ENCODE data around the gene GALNT2.

GALNT2 gene

DNA sequence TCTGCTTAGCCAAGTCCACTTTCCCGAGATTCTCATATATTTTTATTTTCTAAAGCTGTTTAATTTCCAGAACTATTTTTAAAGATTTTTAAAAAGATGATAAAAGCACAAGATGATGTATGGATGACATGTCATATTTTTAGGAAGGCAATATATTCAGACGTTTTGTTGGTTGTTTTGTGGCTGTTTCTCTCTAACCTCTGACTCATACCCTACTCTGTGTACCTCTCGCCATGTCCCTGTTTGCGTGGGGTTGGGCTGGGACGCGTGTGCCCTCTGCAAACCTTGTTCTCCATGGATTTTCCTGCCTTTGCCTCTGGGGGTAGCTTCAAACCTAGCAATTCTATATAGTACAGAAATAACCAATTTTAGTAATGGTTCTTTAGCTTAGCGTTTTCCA is 132.0 kb downstream of the GALNT2 start:
- in situ Hi-C loops (cut with HindIII; ENCODE audit: low sequenced_read_pairs), result no loop called here

DNA sequence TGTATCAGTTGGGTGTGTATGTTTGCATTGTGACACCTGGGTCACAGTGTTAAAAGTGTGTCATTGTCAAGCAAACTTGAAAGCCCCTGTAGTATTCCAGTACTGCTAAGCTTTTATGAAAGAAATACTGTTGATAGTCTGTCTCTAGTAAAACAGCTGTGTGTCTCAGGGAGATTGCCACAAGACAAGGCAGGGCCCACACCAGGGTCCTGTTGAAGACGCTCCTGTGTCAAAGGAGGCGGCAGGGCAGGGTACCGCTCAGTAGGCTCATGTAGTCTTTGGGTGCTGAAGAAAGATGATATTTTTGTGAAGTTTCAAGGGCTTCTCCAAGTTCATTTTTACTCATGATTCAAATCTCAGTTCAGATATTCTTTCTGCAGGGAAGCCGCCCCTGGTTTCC is 132.5 kb downstream of the GALNT2 start:
- in situ Hi-C loops (cut with HindIII; ENCODE audit: low sequenced_read_pairs), result no loop called here

DNA sequence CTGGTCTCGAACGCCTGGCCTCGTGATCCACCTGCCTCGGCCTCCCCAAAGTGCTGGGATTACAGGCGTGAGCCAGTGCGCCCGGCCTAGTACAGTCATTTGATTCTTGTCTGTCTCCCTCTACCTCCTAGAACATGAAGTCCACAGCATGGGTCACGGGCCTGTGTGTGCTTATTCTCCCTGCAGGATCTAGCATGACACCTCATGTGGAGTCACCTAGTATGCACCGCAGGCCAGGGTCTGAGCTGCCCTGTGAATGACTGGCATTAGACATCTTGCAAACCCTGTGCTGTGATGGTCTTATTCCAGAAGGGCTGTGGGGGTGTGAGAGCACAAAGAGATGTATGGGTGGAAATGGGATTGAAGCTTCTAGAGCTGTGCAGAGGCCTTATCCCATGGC is 133.2 kb downstream of the GALNT2 start:
- in situ Hi-C loops (cut with HindIII; ENCODE audit: low sequenced_read_pairs), result no loop called here

DNA sequence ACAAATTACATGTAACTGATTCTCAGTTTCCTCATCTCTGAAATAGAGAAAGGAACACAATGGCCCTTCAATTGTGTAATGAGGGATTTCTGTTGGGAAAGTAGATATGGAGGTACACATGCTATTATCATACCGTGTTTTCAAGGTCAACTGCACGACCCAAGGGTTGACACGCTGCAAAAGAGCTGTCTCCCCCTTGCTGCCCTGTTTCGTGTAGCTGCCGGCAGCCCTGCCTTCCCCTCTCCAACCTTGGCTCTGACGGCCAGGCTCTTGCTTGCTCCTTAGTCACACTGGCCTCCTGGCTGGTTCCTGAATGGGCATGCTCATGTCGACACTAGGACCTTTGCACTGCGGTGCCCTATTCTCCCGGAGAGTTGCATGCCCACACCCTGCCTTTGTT is 134.4 kb downstream of the GALNT2 start:
- in situ Hi-C loops (cut with HindIII; ENCODE audit: low sequenced_read_pairs), result no loop called here

DNA sequence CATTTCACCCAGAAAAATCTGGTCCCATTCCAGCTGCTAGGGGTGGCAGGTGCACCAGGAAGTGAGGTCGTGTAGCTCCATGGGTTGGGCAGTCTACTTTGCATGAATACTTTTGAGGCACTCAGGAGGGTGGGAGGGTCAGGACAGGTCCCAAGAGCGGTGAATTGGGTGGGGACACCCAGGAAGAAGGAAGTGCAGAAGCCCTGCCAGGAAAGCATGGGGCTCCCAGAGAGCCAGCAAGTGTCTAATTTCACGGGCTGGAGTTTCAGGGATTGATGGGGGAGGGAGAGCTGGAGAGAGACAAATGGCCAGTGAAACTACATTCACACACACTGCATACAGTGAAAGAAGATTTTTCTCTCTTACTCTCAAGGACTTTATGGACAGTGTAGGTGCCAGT is 137.8 kb downstream of the GALNT2 start:
- in situ Hi-C loops (cut with HindIII; ENCODE audit: low sequenced_read_pairs), result no loop called here

DNA sequence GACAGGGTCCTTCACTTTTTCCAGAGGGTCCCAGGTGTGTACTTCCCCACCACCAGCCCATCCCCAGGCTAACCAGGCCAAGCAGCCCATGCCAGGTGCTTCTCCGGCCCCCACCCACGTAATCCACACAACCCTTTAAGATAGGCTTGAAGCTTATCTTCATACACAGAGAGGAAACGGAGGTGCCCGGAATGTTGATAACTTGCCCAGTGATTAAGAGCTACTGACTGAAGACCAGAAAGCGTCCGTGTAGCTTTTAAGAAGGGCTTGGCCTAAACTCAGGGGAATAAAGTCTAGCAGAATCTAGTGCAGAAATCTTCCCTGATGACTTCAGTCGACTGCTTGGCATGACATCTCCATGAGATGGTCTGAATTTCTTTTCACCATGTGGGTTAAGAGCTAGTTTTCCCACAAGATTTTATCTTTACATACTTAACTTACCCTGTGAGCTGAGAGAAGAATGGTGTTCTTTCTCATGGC is 138.7 kb downstream of the GALNT2 start:
- in situ Hi-C loops (cut with HindIII; ENCODE audit: low sequenced_read_pairs), result no loop called here

DNA sequence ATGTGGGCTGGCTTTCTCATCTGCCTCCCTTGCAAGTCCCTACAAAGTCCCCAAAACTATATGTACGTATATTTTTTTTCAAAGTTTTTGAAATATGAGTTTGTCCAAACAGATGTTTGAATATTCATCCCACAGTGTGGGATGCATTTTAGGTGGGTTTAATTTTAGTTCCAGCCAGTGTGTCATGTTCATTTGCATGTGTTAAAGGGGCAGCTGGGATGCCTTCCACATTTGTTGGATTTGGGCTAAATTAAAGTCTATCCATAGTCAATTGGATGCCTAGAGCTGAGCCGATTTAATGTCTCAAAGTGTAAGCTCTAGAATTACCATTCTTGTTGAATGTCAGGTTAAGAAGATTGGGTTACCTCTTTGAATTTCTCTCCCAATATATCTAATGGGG is 139.2 kb downstream of the GALNT2 start:
- in situ Hi-C loops (cut with HindIII; ENCODE audit: low sequenced_read_pairs), result no loop called here

DNA sequence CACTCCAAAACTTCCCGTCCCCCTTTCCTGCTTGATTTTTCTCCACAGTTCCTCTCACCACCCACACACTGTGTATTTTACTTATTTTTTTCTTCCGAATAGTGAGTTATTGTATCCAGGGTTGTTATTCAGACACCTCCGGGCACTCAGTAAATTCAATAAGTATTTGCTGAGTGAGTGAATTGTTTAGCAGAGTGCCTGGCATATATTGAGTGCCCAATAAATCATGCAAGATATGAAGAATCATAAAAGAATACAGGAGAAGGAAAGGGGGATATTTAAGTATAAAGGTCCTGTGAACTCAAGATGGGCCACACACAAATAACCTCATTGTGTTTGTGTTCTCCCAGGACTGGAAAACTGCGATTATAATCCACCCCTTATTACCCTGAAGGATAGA is 139.9 kb downstream of the GALNT2 start:
- in situ Hi-C loops (cut with HindIII; ENCODE audit: low sequenced_read_pairs), result no loop called here

DNA sequence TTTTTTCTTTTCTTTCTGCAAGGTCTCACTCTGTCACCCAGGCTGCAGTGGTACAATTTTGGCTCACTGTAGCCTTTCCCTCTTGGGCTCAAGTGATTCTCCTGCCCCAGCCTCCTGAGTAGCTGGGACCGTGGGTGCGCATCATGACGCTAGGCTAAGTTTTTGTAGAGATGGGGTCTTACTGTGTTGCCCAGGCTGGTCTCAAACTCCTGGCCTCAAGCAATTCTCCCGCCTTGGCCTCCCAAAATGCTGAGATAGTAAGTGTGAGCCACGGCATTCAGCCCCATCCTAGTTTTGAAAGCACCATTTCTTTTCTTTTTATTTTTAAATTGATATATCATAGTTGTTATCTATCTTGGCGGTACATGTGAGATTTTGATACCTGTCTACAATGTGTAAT is 140.6 kb downstream of the GALNT2 start:
- in situ Hi-C loops (cut with HindIII; ENCODE audit: low sequenced_read_pairs), result no loop called here

DNA sequence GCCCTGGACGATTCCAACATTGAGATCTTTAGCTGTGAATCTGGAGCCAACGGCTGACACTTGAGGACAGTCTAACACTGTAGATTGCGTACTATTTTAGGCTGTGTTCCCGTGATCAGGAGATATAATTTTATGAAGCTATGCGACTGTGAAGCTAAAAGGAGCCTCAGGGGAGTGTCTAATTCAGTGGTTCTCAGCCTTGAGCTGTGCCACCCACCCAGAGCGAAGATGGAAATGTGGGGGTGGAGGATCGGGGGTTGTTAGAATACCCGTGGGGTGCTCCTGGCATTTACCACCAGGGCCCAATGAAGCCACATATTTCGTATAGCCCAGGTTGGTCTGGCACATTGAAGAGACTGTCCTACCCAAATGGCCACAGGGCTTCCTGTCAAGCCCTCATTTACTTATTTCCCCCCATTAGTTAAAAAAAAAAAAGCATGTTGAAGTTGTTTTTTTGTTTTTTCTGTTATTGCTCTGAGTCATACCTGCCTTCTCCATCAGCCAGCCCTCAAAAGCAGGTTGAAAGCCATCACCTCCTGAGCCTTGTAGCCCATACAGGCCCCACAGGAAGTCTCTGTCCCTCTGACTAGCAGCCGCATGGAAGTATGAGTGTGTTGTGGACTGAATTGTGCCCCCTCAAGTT is 141.7 kb downstream of the GALNT2 start:
- in situ Hi-C loops (cut with HindIII; ENCODE audit: low sequenced_read_pairs), result no loop called here

DNA sequence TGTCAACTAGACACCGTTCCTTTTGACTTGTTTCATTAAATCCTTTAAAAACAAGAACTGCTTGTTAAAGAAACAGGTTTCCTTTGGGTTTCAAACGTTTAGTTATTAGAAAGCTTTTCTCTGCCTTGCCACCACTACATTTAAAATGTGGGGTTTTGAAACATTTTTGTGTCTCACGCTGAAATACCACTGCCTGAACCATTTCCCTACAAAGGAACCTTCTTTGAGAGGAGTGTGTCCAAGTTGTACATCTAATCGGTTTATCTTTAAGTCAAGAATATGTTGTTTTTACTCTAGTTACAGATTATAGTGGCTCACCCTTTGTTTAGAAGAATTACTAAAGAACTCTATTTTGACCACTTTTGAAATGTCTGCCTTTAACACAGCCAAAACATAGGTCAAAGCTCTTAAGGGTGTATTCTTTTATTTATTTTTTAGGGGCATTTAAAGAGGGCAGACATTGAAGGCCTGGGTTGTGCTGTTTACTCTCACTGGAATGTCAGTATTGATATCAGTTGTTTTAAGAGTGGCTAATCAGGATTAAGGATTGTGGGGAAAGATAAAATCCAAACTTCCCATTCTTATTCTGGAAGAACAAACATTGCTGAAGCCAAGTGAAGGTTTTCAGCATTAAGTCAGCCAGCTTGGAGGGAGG is 143.4 kb downstream of the GALNT2 start:
- in situ Hi-C loops (cut with HindIII; ENCODE audit: low sequenced_read_pairs), result no loop called here

DNA sequence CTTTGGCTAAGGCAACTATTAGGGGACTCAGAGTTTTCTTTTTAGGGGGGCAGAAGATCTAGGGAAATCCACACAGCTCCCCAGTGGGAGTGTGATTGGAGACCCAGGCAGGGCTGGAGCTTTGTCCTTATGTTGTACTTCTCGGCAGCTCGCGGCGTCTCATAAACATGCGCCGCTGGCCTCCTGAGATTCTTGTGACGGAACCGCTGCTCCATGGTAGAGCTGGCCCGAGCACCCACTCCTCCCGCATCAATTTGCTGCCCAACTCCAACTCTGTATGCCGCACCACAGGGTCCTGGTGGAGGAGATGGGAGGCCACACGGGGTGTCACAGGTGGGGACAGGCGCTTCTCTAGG is 143.9 kb downstream of the GALNT2 start:
- in situ Hi-C loops (cut with HindIII; ENCODE audit: low sequenced_read_pairs), result no loop called here

DNA sequence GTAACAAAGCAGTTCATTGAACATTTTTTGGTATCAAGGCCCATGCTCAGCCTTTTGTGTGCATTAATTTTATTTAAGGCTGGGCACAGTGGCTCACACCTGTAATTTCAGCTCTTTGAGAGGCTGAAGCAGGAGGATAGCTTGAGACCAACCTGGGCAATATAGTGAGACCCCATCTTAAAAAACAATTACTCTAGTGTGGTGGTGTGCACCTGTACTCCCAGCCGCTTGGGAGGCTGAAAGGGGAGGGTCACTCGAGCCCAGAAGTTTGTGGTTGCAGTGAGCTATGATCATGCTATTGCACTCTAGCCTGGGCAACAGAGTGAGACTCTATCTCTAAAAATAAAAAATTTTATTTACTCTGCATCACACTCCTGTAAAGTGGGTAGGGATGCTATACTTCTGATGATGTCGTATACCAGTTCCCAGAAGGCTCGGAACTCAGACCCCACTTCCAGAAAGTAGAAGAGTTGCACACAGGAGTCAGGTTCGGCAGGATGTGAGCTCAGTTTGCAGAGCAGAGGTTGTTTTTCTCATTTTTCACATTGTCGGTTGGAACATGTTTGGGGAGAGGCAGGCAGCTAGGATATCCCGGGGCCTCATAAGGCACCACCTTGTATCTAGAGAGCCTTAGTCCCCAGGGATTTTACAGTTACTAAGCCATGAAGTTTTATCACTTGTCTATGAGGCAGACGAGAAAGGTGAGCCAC is 144.6 kb downstream of the GALNT2 start:
- in situ Hi-C loops (cut with HindIII; ENCODE audit: low sequenced_read_pairs), result no loop called here

DNA sequence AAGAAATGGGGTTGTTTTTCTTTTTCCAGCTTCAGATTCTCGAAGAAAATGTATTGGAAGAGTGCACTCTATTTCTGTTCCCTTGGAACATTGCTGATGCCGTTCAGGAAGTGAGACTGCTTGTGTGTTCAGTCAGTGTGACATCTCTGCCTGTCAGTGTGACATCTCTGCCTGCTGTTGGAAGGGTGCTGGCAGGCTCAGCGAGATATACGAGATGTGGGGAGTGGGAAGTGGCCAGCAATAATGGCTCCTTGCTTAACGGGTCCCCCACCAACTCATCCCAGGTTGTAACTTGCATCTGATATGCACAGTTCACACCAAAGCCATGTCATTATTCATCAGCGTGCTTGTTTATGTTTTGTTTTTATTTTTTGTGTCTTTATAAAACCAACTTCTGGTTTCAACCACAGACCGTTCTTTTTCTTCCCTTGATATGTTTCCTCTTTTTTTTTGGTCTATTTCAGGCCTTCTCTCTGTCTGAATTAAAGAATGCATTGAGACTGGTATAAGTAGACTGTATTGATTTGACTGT is 145.4 kb downstream of the GALNT2 start:
- in situ Hi-C loops (cut with HindIII; ENCODE audit: low sequenced_read_pairs), result no loop called here

DNA sequence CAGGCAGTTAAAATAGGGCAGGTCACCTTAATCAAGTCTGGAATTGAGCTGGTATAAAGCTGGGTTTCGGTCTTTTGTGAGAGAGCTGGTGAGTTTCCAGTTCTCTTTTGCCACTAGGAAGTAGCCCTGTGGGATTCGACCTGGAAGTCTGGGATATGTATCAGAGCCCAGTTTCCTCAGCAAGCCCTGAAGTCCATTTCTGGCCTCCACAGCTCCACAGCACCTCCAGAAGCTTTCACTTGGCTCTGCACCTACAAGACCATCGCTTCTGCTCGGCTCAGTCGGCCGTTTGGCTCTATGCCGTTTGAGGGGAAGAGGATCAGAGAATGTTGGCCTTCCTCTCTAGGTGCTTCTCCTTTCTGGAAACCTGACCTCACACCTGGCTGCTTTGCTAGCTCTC is 148.0 kb downstream of the GALNT2 start:
- in situ Hi-C loops (cut with HindIII; ENCODE audit: low sequenced_read_pairs), result no loop called here

DNA sequence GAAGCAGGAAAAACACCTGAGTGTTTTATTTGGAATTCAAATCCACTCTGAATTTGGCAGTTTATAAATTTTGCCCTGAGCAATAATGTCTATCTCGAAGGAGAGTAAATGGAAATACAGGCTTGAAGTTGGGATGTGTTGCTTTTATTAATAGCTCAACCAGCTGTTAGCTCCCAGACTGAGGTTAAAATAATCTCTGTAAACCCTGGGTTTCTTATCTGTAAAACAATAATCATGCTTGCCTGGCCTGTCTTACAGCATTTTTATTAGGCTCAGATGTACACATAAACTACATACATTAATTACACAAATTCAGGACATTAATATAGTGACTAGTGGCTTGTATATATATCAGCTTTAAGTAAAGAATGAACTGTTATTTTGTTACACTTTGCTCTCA is 148.5 kb downstream of the GALNT2 start:
- in situ Hi-C loops (cut with HindIII; ENCODE audit: low sequenced_read_pairs), result no loop called here

DNA sequence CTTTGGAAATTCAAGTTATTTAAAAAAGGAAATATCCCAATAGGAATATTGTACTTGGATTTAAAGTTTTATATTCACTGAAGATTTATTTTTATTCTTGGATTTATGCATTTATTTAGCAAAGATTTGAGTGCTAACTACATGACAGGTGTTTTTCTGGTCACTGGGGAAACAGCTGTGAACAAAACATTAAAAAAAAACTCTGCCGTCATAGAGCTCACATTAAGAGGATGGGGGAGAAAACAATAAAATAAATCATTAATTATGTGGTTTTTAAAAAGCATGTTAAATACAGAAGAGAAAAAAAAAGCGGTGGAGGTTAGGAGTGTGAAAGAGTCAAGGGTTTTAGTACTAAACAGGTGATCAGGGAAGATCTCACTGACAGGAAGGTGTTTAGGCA is 149.9 kb downstream of the GALNT2 start:
- in situ Hi-C loops (cut with HindIII; ENCODE audit: low sequenced_read_pairs), result no loop called here

DNA sequence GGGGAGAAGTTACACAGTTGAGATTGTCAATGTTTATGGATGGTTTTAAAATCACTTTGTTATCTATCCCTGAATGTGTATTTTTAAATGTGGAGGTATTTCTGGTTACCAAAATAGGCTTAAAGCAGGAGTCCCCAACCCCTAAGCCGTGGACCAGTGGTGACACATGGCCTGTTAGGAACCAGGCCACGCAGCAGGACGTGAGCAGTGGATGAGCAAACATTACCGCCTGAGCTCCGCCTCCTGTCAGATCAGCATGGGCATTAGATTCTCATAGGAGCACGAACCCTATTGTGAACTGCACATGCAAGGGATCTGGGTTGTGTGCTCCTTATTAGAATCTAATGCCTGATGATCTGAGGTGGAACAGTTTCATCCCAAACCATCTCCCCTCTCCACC is 151.6 kb downstream of the GALNT2 start:
- in situ Hi-C loops (cut with HindIII; ENCODE audit: low sequenced_read_pairs), result no loop called here

DNA sequence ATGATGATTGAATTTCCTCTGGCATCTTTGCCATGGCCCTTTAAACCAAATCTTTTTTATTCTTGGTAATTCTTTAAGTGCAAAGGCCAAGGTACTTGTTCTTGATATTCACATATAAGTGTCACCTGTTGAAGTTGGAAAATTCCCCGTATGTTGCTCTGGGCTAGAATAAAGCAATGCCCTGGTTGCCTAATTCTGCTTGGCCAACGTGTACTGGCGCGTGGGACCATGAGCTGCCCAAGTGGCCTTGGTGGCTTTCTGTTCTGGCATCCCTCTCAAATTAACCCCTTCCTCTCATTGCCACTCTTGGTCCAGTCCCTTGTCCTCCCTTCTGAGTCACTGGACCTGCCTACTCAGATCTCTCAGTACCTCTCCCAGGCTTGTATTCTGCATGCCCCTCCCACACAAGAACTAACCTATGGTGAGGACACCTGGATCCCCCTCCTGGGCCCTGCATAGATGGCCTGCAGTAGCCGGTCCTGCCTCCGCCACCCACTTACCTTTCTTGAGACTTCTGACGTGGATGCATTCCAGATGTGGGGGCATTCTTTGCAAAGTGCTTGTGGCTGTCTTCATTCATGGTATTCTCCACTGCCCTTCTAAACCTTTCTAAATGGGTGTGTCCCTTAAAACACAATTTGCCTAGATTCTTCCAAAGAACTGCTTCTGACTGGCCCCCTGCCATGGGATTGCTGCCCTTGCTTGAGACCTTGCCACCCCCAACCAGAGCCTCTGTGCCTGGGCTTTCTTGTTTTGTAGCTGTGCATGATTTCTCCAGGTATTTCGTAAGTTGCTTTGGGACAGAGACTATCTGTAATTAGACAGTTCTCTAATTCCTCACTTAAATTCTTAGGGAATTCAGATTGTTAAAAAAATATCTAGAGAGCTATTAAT is 152.4 kb downstream of the GALNT2 start:
- in situ Hi-C loops (cut with HindIII; ENCODE audit: low sequenced_read_pairs), result no loop called here

DNA sequence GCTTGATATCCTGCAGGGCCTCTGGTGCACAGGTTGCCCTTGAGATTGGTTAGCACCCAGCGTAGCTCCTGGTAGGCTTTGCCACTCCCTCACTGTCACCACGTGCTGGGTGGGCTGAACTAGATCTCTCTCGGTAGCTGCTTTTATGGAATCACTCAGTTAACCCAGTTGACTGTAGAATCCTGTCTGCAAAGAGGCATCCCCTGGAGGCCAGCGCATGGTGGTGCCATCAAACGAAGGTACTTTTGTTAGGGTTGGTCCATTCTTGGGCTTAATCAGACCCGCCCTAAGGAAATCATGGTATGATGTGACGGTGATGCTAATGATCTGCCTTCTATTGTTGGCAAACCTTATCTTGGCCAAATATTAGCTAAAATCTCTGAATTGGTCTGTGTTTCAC is 153.4 kb downstream of the GALNT2 start:
- in situ Hi-C loops (cut with HindIII; ENCODE audit: low sequenced_read_pairs), result no loop called here

DNA sequence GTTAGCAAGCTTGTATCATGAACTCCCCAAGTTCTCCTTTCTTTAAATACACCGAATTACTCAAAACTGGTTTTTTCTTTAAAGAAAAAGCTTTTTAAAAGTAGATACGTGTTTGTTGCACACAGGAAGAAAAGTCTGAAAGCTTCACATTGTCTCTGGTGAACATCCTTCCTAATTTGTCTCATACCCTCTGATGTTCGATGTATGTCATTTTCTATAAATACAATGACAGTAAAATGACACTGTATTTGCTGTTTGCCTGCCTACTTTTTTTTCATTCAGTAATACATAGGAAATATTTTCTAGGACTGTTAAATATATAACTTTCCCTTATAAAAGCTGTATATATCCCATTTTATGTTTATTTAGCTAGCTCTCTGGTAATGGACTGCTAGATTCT is 153.9 kb downstream of the GALNT2 start:
- in situ Hi-C loops (cut with HindIII; ENCODE audit: low sequenced_read_pairs), result no loop called here

All from endothelial cell of hepatic sinusoid (primary cell).